Neural cell (in vitro differentiated cells): ENCODE results near the gene STK32B. TPM values are rescaled to one million over a fixed set of nuclear protein-coding genes. Genes with fewer than 3 reads are reported as not detected.

Experiments
- H2AFZ ChIP-seq: fragments of 200-600, 300-800 bp; sonication (generic), shearing (Covaris generic); 2 replicates; pipeline ENCODE4 v1.6.0; 2014; ENCODE audit warnings: low read depth, mild to moderate bottlenecking, antibody characterized with exemption, low read length, moderate library complexity
- H3F3A ChIP-seq: fragments of 200-600 bp; shearing (Covaris generic); 2 replicates; pipeline ENCODE4 v1.6.1; 2016; ENCODE audit warnings: mild to moderate bottlenecking, moderate library complexity, mixed read lengths, antibody characterized with exemption, low read length; ENCODE audit not compliant: insufficient read depth, poor library complexity, severe bottlenecking
- H3K27ac ChIP-seq: fragments of 200-600, 300-800 bp; sonication (generic), shearing (Covaris generic); 2 replicates; pipeline ENCODE4 v1.5.1; 2014; ENCODE audit warnings: mild to moderate bottlenecking, low read length, moderate library complexity
- H3K27me3 ChIP-seq: fragments of 300-800, 200-600 bp; sonication (generic), shearing (Covaris generic); 2 replicates; pipeline ENCODE4 v1.6.0; 2014; ENCODE audit warnings: mild to moderate bottlenecking, low read depth, low read length, moderate library complexity; ENCODE audit not compliant: insufficient read depth
- H3K36me3 ChIP-seq: fragments of 300-800, 200-600 bp; sonication (generic), shearing (Covaris generic); 2 replicates; pipeline ENCODE4 v1.5.1; 2014; ENCODE audit warnings: mild to moderate bottlenecking, antibody characterized with exemption, low read length, moderate library complexity; ENCODE audit not compliant: insufficient read depth
- H3K4me2 ChIP-seq: fragments of 300-800, 200-600 bp; sonication (generic), shearing (Covaris generic); 2 replicates; pipeline ENCODE4 v1.6.0; 2014; ENCODE audit warnings: mild to moderate bottlenecking, low read length
- H3K4me3 ChIP-seq: fragments of 300-800, 200-600 bp; sonication (generic), shearing (Covaris generic); 2 replicates; pipeline ENCODE4 v1.5.1; 2014; ENCODE audit warnings: mild to moderate bottlenecking, low read length, moderate library complexity
- H3K79me2 ChIP-seq: fragments of 200-600 bp; shearing (Covaris generic); replicated peaks from 2 replicates; pipeline ENCODE4 v1.6.0; 2014; ENCODE audit warnings: mild to moderate bottlenecking, low read length, moderate library complexity; ENCODE audit not compliant: insufficient read depth
- H3K9ac ChIP-seq: fragments of 300-800, 200-600 bp; sonication (generic), shearing (Covaris generic); 2 replicates; pipeline ENCODE4 v1.6.1; 2016; ENCODE audit warnings: mild to moderate bottlenecking, low read length, mixed read lengths
- H3K9me2 ChIP-seq: fragments of 200-600 bp; shearing (Covaris generic); 2 replicates; pipeline ENCODE4 v1.6.1; 2016; ENCODE audit warnings: mild to moderate bottlenecking, low read length, mixed read lengths; ENCODE audit not compliant: insufficient read depth
- H3K9me3 ChIP-seq: fragments of 200-600, 300-800 bp; sonication (generic), shearing (Covaris generic); 2 replicates; pipeline ENCODE4 v1.6.1; 2016; ENCODE audit warnings: mild to moderate bottlenecking, mixed run types, low read length, moderate library complexity, mixed read lengths
- H4K20me1 ChIP-seq: fragments of 200-600 bp; shearing (Covaris generic); 2 replicates; pipeline ENCODE4 v1.6.1; 2016; ENCODE audit warnings: mild to moderate bottlenecking, mixed run types; ENCODE audit not compliant: insufficient read depth
- EP300 ChIP-seq: fragments of 450-650 bp; conservative IDR thresholded peaks from 2 replicates; pipeline ENCODE4 v1.6.1; 2014; ENCODE audit warnings: antibody characterized with exemption, mild to moderate bottlenecking, moderate library complexity; ENCODE audit not compliant: poor library complexity, severe bottlenecking
- EZH2 ChIP-seq: fragments of 200-600, 300-800 bp; shearing (Covaris generic), sonication (generic); IDR thresholded peaks from 2 replicates; pipeline ENCODE4 v1.6.1; 2014; ENCODE audit warnings: antibody characterized with exemption, low read length, borderline replicate concordance, mild to moderate bottlenecking; ENCODE audit not compliant: insufficient read depth, poor library complexity, severe bottlenecking
- MXI1 ChIP-seq: fragments of 450-650 bp; conservative IDR thresholded peaks from 2 replicates; pipeline ENCODE4 v1.6.1; 2014; ENCODE audit warnings: antibody characterized with exemption, mild to moderate bottlenecking; ENCODE audit not compliant: poor library complexity, severe bottlenecking
- POLR2AphosphoS5 ChIP-seq: IDR thresholded peaks from 2 replicates; pipeline ENCODE4 v1.6.1; 2012
- RAD21 ChIP-seq: fragments of 450-650 bp; conservative IDR thresholded peaks from 2 replicates; pipeline ENCODE4 v1.6.1; 2014; ENCODE audit warnings: antibody characterized with exemption, mild to moderate bottlenecking, moderate library complexity
- REST ChIP-seq: IDR thresholded peaks from 2 replicates; pipeline ENCODE4 v1.6.1; 2012; ENCODE audit warnings: borderline replicate concordance
- SMC3 ChIP-seq: fragments of 450-650 bp; conservative IDR thresholded peaks from 2 replicates; pipeline ENCODE4 v1.6.1; 2014; ENCODE audit warnings: antibody characterized with exemption, mild to moderate bottlenecking, moderate library complexity; ENCODE audit not compliant: poor library complexity
- TAF1 ChIP-seq: IDR thresholded peaks from 2 replicates; pipeline ENCODE4 v1.6.1; 2012; ENCODE audit warnings: low read depth
- polyA plus RNA-seq: library from polyadenylated mRNA; depleted of rRNA; stranded (reverse); fragments of >200 nt; gene quantifications from 2 replicates; pipeline ENCODE4 v1.2.3, GENCODE V29; 2014
- TF ChIP-seq, protein P1 (sequence below): fragments of 450-650 bp; IDR thresholded peaks from 2 replicates; pipeline ENCODE4 v1.5.1; 2014; ENCODE audit warnings: antibody characterized with exemption, mild to moderate bottlenecking, moderate library complexity; ENCODE audit not compliant: poor library complexity, severe bottlenecking

Gene STK32B
- polyA plus RNA-seq, 1 donor from 2014 or later, result 42.8 TPM

DNA sequence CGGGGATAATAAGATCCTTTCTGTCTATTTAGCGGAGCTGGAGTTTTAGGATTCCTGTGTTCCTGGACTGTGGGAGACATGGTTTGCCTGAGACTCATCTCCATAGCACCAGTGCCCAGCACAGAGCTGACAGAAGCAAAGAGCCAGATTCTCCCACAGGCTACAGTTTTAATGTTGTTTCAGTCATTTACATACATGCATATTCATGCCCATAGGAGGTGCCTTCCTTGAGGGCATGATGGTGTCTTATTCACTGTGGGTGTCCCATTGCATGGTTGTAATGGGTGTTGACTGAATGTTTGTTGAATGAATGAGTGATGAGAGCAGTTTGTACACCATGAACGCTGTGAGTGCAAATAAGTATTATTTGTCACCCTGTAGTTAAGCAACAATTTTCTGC lies 396.5 kb downstream of the STK32B start:
- H3K27me3 ChIP-seq, result no peaks in the 10 kb centered on the region
- H3K79me2 ChIP-seq, result no peaks in the 10 kb centered on the region
- H3K4me2 ChIP-seq, result no peak overlapping the region
- H3K9me2 ChIP-seq, result no peaks in the 10 kb centered on the region
- H2AFZ ChIP-seq, result no peak overlapping the region
- no peak overlapping the region for H3K9ac ChIP-seq
- no peaks in the 10 kb centered on the region for H3K9me3 ChIP-seq
- H3K36me3 ChIP-seq, result no peaks in the 10 kb centered on the region
- H3K27ac ChIP-seq, result no peak overlapping the region
- no peak overlapping the region for H3K4me3 ChIP-seq
- no peaks in the 10 kb centered on the region for H3F3A ChIP-seq
- H4K20me1 ChIP-seq, result no peaks in the 10 kb centered on the region
- TF ChIP-seq EZH2 (no peak), POLR2AphosphoS5 (no peak), EP300 (no peak), MXI1 (no peak), SMC3 (no peak), REST (no peak)
- TF ChIP-seq, protein P1, sequence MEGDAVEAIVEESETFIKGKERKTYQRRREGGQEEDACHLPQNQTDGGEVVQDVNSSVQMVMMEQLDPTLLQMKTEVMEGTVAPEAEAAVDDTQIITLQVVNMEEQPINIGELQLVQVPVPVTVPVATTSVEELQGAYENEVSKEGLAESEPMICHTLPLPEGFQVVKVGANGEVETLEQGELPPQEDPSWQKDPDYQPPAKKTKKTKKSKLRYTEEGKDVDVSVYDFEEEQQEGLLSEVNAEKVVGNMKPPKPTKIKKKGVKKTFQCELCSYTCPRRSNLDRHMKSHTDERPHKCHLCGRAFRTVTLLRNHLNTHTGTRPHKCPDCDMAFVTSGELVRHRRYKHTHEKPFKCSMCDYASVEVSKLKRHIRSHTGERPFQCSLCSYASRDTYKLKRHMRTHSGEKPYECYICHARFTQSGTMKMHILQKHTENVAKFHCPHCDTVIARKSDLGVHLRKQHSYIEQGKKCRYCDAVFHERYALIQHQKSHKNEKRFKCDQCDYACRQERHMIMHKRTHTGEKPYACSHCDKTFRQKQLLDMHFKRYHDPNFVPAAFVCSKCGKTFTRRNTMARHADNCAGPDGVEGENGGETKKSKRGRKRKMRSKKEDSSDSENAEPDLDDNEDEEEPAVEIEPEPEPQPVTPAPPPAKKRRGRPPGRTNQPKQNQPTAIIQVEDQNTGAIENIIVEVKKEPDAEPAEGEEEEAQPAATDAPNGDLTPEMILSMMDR, result no peak

GRCh38 chr4:5448221-5448620 lies 396.9 kb downstream of the STK32B start:
- H2AFZ ChIP-seq, result no peak overlapping the region
- H3K9me2 ChIP-seq, result no peaks in the 10 kb centered on the region
- no peaks in the 10 kb centered on the region for H3K9me3 ChIP-seq
- no peaks in the 10 kb centered on the region for H3K27me3 ChIP-seq
- TF ChIP-seq REST (no peak), TAF1 (no peak), POLR2AphosphoS5 (no peak), SMC3 (no peak), EZH2 (no peak), RAD21 (no peak), MXI1 (no peak), EP300 (no peak)
- TF ChIP-seq, protein P1, result no peak
- H4K20me1 ChIP-seq, result no peaks in the 10 kb centered on the region
- no peak overlapping the region for H3K9ac ChIP-seq
- no peaks in the 10 kb centered on the region for H3K79me2 ChIP-seq
- no peak overlapping the region for H3K4me2 ChIP-seq
- no peaks in the 10 kb centered on the region for H3F3A ChIP-seq
- H3K4me3 ChIP-seq, result no peak overlapping the region
- H3K27ac ChIP-seq, result no peak overlapping the region
- no peaks in the 10 kb centered on the region for H3K36me3 ChIP-seq
